Astrocyte (in vitro differentiated cells and primary cell): ENCODE measurements around the gene SRPK3. TPM values are rescaled to one million over a fixed set of nuclear protein-coding genes. Genes with fewer than 3 reads are reported as not detected.
"Not testable (repeated sequence)": the region's sequence is repeated elsewhere in the genome, so short reads cannot be mapped to it uniquely, and the experiment has no call there.

ENCODE experiments used
- DNase-seq: peaks from one replicate; pipeline ENCODE4 v3.0.0-alpha.2; 2010; ENCODE audit warnings: low read depth
- FAIRE-seq: peaks from 2 replicates; lab custom pipeline; 2011; peaks lifted over from hg19 to GRCh38; lab: Jason Lieb, UNC
- H2AFZ ChIP-seq: 2 replicates; pipeline ENCODE4 v1.6.0; 2012; ENCODE audit warnings: low read depth, low read length, inconsistent platforms
- H3K27ac ChIP-seq: 2 replicates; pipeline ENCODE4 v1.5.1; 2011; ENCODE audit warnings: low read depth, low read length, inconsistent platforms
- H3K27me3 ChIP-seq: 2 replicates; pipeline ENCODE4 v1.6.0; 2011; ENCODE audit warnings: low read length, inconsistent platforms; ENCODE audit not compliant: insufficient read depth
- H3K36me3 ChIP-seq: 2 replicates; pipeline ENCODE4 v1.5.1; 2011; ENCODE audit warnings: low read length, inconsistent platforms; ENCODE audit not compliant: insufficient read depth
- H3K4me1 ChIP-seq: 2 replicates; pipeline ENCODE4 v1.5.1; 2011; ENCODE audit warnings: low read length, inconsistent platforms; ENCODE audit not compliant: insufficient read depth
- H3K4me2 ChIP-seq: 2 replicates; pipeline ENCODE4 v1.6.0; 2012; ENCODE audit warnings: low read length, inconsistent platforms
- H3K4me3 ChIP-seq: 2 replicates; pipeline ENCODE4 v1.5.1; 2011; ENCODE audit warnings: low read depth, mild to moderate bottlenecking, low read length, inconsistent platforms; ENCODE audit not compliant: insufficient read depth
- H3K79me2 ChIP-seq: 2 replicates; pipeline ENCODE4 v1.6.0; 2012; ENCODE audit warnings: mild to moderate bottlenecking, low read length, inconsistent platforms; ENCODE audit not compliant: insufficient read depth
- H3K9ac ChIP-seq: 2 replicates; pipeline ENCODE4 v1.6.0; 2012; ENCODE audit warnings: mild to moderate bottlenecking, low read length, inconsistent platforms
- H3K9me3 ChIP-seq: 2 replicates; pipeline ENCODE4 v1.5.1; 2012; ENCODE audit warnings: low read depth, mild to moderate bottlenecking, low read length, inconsistent platforms; ENCODE audit not compliant: insufficient read depth
- H4K20me1 ChIP-seq: 2 replicates; pipeline ENCODE4 v1.6.0; 2012; ENCODE audit warnings: low read length, inconsistent platforms; ENCODE audit not compliant: insufficient read depth
- H3K27ac Mint-ChIP-seq: one replicate; pipeline ENCODE4 v1.8.0; 2021; ENCODE audit warnings: mild to moderate bottlenecking, mixed read lengths; ENCODE audit not compliant: unreplicated experiment
- H3K27me3 Mint-ChIP-seq: one replicate; pipeline ENCODE4 v1.8.0; 2021; ENCODE audit warnings: low read depth, mixed read lengths; ENCODE audit not compliant: unreplicated experiment
- H3K36me3 Mint-ChIP-seq: one replicate; pipeline ENCODE4 v1.8.0; 2021; ENCODE audit warnings: low read depth, mixed read lengths; ENCODE audit not compliant: unreplicated experiment
- H3K4me1 Mint-ChIP-seq: one replicate; pipeline ENCODE4 v1.8.0; 2021; ENCODE audit warnings: low read depth, mixed read lengths; ENCODE audit not compliant: unreplicated experiment
- H3K4me3 Mint-ChIP-seq: one replicate; pipeline ENCODE4 v1.8.0; 2021; ENCODE audit warnings: mild to moderate bottlenecking, moderate library complexity, mixed read lengths; ENCODE audit not compliant: unreplicated experiment
- H3K9me3 Mint-ChIP-seq: one replicate; pipeline ENCODE4 v1.8.0; 2021; ENCODE audit warnings: mild to moderate bottlenecking, mixed read lengths; ENCODE audit not compliant: unreplicated experiment
- EZH2 ChIP-seq: IDR thresholded peaks from 2 replicates; pipeline ENCODE4 v1.6.1; 2012; ENCODE audit warnings: mild to moderate bottlenecking, low read length, inconsistent platforms; ENCODE audit not compliant: insufficient read depth
- total RNA-seq: library from RNA; stranded (reverse); gene quantifications from 2 replicates; pipeline ENCODE4 v1.2.1, GENCODE V29; 2021
- TF ChIP-seq, protein P1 (sequence below): IDR thresholded peaks from 2 replicates; pipeline ENCODE4 v1.5.1; 2011; ENCODE audit warnings: low read depth, mild to moderate bottlenecking, inconsistent platforms, low read length, moderate library complexity; ENCODE audit not compliant: insufficient read depth

The SRPK3 gene
- total RNA-seq, 1 donor from 2014 or later: not detected

DNA sequence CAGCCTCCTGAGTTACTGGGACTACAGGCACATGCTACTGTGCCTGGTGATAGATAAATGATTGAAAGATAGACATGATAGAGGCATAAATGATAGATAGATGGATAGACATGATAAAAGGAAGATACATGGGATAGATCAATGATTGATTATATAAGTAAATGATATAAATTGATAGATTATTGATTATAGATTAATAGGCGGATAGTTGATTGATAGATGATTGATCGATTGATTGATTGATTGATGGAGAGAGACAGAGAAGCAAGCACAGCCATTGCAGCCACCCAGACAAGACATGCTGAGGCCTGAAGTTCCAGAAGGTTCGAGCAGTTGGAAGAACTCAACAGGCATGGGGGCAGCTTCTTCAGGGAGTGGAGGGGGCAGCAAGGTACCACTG is 34.5 kb upstream of the SRPK3 start:
- no peaks in the 10 kb centered on the region for H3K9me3 Mint-ChIP-seq

GRCh38 chrX:153746991-153747390 is 33.9 kb upstream of the SRPK3 start:
- H3K4me1 Mint-ChIP-seq, H4K20me1 ChIP-seq, H3K27me3 Mint-ChIP-seq: not testable (repeated sequence)

More for the DNA sequence above, 34.5 kb upstream of the SRPK3 start:
- H3K4me2 ChIP-seq: no peak overlapping the region
- H3K36me3 ChIP-seq: no peaks in the 10 kb centered on the region
- no peaks in the 10 kb centered on the region for H3K4me1 ChIP-seq
- no peak overlapping the region for H3K9ac ChIP-seq
- no peak overlapping the region for H3K27ac ChIP-seq
- H3K27me3 Mint-ChIP-seq: peaks cover 6% of the 10 kb centered on the region
- no peak overlapping the region for H3K4me3 ChIP-seq
- no peaks in the 10 kb centered on the region for H3K4me1 Mint-ChIP-seq
- no peaks in the 10 kb centered on the region for H3K27me3 ChIP-seq
- no peak overlapping the region for H3K27ac Mint-ChIP-seq
- TF ChIP-seq EZH2: no peak
- TF ChIP-seq, protein P1, sequence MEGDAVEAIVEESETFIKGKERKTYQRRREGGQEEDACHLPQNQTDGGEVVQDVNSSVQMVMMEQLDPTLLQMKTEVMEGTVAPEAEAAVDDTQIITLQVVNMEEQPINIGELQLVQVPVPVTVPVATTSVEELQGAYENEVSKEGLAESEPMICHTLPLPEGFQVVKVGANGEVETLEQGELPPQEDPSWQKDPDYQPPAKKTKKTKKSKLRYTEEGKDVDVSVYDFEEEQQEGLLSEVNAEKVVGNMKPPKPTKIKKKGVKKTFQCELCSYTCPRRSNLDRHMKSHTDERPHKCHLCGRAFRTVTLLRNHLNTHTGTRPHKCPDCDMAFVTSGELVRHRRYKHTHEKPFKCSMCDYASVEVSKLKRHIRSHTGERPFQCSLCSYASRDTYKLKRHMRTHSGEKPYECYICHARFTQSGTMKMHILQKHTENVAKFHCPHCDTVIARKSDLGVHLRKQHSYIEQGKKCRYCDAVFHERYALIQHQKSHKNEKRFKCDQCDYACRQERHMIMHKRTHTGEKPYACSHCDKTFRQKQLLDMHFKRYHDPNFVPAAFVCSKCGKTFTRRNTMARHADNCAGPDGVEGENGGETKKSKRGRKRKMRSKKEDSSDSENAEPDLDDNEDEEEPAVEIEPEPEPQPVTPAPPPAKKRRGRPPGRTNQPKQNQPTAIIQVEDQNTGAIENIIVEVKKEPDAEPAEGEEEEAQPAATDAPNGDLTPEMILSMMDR: no peak
- DNase-seq: no peak
- no peaks in the 10 kb centered on the region for H3K36me3 Mint-ChIP-seq
- no peak overlapping the region for H3K4me3 Mint-ChIP-seq
- H3K79me2 ChIP-seq: no peaks in the 10 kb centered on the region
- no peak overlapping the region for H2AFZ ChIP-seq
- H4K20me1 ChIP-seq: no peaks in the 10 kb centered on the region
- FAIRE-seq: no peak
- no peaks in the 10 kb centered on the region for H3K9me3 ChIP-seq

DNA sequence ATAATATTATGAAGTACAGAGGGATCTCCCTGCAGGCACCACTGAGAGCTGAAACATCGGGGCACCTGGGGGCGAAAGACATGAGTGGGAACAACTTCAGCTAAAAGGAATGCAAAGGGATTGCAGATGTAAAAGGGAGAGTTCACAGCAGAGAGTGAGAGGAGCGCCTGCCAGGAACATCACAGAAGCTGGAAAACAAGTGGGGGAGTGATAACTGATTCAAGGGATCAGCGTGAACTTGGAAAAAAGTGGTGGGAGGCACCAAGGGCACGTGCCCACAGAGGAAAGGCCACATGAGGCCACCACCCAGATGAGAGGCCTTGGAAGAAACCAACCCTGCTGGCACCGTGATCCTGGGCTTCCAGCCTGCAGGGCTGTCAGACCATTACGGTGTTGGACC is 31.8 kb upstream of the SRPK3 start:
- not testable (repeated sequence) for H3K36me3 ChIP-seq, H3K4me1 Mint-ChIP-seq, DNase-seq, H3K4me3 Mint-ChIP-seq, H3K27ac Mint-ChIP-seq, H3K79me2 ChIP-seq, H4K20me1 ChIP-seq, H2AFZ ChIP-seq, H3K9me3 ChIP-seq, H3K27me3 Mint-ChIP-seq, H3K27me3 ChIP-seq, H3K9me3 Mint-ChIP-seq, H3K36me3 Mint-ChIP-seq, H3K4me2 ChIP-seq, FAIRE-seq, H3K27ac ChIP-seq, H3K4me1 ChIP-seq, H3K4me3 ChIP-seq, H3K9ac ChIP-seq

More at GRCh38 chrX:153746991-153747390, 33.9 kb upstream of the SRPK3 start:
- H3K4me3 ChIP-seq, H3K27me3 ChIP-seq, H3K79me2 ChIP-seq, H3K36me3 Mint-ChIP-seq, H3K4me1 ChIP-seq, H3K9me3 ChIP-seq, H3K9me3 Mint-ChIP-seq, H3K4me2 ChIP-seq, H3K27ac Mint-ChIP-seq, DNase-seq, H3K9ac ChIP-seq, H3K36me3 ChIP-seq, H3K27ac ChIP-seq, FAIRE-seq, H2AFZ ChIP-seq, H3K4me3 Mint-ChIP-seq: not testable (repeated sequence)
